NOMO-1 treated with dmso at 0.1 percent for 144 hours (cell line): Measurements from ENCODE around the gene KIF21B.
"Not testable (repeated sequence)": the region's sequence is repeated elsewhere in the genome, so short reads cannot be mapped to it uniquely, and the experiment has no call there.

Experiments used
- DNase-seq: peaks from one replicate; lab custom pipeline; 2025; ENCODE audit not compliant: unreplicated experiment; lab: John Stamatoyannopoulos, UW

KIF21B gene

DNA sequence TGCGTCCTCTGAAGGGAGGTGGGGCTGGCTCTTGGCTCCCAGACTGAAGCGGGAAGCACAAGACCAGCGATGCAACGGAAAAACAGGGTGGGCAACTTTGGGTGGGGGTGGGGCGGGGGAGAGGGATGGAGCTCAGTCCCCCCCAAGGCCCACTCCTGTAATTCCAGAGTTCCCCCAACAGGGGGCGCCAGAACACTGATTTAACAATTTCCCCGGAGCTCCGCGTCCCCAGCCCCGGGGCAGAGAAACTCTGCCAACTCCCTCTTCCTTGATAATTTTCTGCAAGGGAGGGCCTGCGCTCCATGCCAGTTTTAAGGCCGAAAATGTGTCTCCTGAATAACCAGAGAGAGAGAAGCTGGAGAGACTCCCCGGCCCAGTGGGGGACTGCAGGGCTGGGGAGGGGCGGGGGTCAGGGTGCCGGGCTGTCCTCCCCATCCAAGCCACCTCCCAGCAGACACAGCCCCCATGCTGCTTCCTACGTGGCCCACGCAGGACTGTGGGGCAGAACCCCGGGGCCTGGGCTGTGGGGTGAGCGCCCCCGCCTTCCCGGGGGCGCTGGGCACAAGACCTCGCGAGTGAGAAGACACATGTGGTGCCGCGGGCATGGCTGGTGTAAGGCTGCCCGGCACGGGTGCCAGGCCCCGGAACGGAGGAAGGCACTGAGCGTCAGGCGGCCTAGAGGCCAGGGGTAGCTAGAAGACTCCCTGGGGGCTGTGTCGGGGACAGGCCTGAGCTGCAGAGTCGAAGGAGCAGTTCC lies 51.4 kb downstream of the KIF21B start:
- DNase-seq, result peak; percentile 18

DNA sequence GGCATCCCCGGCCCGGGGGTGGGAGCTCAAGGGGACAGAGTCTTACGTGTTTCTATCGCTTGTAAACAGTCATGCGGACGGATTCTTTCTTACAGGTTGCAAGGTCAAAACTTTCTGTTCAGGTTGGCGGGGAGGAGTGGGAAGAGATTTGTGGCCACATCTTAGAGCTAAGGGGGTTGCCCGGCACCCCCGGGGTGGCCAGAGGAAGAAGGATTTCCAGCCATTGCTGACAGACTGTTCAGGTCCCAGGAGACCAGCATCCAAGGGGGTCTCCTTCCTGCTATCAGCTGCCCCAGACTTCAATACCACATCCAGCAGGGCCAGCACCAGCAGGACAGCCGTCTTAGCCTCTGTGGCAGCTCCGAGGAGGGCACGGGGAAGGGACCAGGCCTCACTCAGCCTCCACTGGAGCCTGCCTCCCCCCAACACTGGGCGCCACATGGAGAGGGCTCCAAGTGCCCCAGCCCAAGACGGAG lies 52.0 kb downstream of the KIF21B start:
- no peak for DNase-seq

DNA sequence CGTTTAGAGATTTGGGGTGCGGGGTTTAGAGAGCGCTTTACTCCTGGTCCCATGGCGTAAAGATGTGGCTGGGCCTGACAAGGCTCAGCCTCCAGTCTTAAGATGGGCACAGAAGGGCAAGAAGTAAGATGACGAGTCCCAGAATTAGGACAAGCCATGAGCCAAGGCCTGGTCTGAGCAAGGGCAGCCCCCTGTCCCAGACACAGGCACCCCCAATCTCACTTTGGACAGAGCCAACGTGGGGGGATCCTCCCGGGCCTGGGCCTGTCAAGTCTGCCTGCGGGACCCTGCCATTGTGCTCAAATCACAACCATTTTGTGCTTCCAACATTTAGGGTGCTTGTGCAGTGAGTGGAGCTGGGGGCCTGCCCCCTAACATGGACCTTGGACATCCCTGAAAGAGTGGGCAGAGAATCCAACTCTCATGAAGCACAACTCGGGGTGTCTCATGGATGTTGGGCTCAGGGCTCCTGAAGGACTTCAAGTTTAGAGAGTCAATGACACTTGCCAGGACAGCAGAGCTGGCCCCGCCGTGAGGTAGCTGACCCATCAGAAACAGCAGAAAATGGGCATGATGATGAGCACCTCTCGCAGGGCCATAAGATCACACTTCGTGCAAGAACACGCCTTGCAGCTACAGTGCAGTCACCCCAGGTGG lies 52.6 kb downstream of the KIF21B start:
- DNase-seq, result no peak

DNA sequence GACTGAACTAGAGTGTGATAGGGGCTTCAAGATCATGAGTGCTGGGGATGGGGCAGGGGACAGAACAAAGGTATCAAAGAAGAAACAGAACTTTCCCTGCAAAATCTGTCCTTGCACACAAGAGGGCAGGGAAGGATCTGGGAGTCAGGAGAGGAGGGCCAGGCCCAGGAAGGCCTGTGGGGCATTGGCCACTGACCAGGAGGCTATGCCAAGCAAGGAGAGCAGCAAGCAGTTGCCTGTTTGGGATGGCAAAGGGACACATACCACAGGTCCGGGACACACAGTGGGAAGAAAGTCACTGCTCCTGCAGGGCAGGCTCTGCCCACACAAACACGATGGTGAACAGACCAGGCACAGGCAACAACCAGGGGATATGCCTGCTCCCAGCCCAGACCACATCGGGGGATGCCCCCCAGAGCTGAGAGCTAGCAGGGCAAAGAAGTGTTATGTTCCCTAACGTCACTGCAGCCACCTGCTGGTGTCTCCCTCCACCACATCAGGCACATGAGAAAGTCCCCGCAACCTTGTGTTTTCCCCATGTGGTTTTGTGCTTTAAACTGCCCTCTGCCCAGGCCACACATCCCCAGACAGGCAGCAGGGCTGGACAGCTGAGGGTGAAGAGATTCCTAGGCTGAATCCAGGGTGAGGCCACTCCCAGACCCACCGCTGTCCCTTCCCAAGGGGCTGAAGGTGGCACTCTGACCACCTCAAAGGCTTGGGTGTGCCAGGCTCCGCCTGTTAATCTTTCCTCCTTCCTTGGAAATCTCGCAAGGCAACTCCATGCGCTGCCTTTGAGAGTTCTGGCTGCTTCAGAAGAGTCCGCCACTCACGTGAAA lies 53.6 kb downstream of the KIF21B start:
- DNase-seq, result peak; percentile 6

DNA sequence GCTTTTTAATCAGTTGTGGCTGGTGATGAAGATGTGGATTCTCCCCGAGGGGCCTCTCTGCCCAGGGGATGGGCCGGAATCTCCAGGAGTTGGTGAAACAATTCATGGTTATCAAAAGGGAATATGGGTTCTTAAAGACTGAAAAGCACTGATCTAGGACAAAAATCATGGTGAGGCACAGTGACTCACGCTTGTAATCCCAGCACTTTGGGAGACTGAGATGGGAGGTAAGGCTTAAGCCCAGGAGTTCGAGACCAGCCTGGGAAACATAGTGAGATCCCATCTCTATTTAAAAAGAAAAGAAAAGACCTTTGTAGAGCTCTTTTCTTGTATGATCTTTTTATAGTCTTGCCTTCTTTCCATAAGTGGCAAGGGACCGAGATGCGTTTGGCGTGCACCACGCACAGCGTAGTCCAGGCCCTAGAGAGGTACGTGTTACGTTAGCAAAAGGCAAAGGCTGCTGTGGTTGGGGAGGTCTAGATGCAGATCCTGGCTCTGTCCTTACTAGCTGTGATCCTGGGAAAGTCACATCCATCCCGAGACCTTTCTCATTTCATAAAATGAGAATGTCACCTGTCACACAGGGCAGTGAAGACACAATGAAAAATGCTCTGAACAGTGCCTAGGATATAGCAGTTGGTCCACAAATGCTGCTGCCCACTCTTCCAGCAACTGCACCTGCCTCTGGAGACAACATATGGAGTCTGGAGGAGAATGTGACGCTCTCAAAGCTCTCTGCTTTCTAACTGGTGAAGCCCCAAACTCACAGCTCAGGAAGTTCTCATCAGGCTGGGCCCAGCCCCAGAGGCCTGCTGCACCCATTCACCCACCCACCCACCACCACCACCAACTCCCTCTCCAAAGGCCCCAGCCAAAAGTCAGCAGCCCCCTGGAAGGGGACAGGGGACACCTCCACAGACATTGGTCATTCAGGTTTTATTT lies 54.8 kb downstream of the KIF21B start:
- no peak for DNase-seq

GRCh38 chr1:200967693-200968468 lies 55.6 kb downstream of the KIF21B start:
- DNase-seq, result no peak

- no peak for DNase-seq
These were observed 56.6 kb downstream of the KIF21B start for GRCh38 chr1:200966934-200967333.

DNA sequence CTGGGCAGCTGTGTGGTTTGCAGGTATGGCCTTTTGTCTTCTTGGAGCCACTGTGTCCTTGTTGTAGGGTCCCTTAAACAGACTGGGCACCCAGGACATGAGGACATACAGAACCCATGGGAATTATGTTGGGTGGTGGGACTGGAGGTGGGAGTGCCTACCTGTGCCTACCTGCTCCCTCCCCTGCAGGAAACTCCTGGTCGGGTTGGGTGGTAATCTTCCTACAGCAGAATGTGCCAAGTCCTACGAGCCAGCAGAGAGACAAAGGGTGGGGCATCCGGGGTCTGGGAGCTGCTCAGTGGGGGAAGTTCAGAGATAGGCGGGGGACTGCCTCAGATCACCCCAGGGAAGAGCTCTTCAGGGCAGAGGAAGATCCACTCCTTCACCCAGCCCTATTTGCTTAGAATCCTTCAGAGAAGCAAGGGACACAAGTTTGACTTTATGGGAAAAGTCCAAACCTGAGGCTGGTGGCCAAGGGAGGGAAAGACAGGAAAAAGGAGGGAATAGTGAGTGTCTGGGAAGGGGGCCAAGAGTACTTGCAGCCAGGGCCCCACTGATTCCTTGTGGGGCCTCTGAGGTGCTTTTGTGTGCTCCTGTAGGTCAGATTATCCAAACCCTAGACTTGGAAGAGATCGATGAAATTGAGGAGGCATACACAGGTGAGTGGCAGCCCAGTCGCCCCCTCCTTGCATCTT lies 58.3 kb downstream of the KIF21B start:
- DNase-seq, result no peak

GRCh38 chr1:200963888-200964287 lies 59.6 kb downstream of the KIF21B start:
- not testable (repeated sequence) for DNase-seq

- no peak for DNase-seq
These were observed 60.4 kb downstream of the KIF21B start for GRCh38 chr1:200963076-200963475.

- DNase-seq, result no peak
These were observed 60.9 kb downstream of the KIF21B start for GRCh38 chr1:200962631-200963030.

GRCh38 chr1:200962151-200962550 lies 61.4 kb downstream of the KIF21B start:
- not testable (repeated sequence) for DNase-seq

DNA sequence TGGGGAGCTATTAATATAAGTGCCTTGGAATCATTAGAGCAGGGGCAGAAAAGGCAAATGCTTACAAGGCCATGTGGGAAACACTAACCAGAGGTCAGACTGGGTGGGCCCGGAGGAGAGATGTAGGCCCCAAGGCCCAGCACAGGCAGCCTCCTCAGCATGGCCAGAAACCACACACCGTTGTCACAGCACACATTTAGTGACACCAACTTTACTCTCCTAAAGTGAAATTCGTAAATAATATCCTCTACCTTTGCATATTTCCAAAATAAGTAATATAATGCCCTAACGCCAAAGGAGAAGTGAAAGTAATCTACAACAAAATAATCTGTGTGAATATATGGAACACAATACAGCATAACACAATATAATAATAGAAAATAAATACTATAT lies 62.6 kb downstream of the KIF21B start:
- no peak for DNase-seq

DNA sequence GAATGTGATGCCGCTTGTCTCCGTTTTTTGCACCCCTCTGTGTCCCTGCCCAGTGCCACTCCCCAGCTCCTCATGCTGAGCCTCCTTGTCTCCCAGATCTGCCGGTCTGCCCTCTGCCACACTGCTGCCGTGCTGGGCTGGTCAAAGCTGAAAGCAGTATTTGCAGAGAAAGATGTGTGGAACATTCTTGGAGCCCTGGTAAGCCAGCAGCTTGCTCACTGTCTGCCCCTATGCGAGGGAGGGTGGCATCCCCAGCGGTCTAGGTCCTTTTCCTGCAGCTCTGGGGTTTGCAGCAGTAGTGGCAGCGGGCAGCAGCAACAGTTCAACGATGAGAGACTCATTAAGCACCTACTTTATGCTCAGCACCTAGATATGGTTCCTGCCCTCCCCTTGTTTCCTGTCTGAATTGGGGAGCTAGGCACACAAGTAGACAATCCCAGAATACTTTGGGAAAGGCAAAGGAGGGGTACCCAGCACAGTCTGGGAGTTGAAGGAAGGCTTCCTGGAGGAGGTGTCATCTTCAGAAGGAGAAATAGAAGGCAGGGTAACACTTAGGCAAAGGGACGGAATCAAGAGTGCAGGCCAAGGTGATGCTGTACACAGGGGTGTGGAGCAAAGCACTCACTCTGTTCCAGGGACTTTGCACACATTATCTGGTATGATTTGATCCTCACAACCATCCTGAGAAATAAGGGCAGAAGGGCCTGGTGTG lies 63.1 kb downstream of the KIF21B start:
- no peak for DNase-seq

DNA sequence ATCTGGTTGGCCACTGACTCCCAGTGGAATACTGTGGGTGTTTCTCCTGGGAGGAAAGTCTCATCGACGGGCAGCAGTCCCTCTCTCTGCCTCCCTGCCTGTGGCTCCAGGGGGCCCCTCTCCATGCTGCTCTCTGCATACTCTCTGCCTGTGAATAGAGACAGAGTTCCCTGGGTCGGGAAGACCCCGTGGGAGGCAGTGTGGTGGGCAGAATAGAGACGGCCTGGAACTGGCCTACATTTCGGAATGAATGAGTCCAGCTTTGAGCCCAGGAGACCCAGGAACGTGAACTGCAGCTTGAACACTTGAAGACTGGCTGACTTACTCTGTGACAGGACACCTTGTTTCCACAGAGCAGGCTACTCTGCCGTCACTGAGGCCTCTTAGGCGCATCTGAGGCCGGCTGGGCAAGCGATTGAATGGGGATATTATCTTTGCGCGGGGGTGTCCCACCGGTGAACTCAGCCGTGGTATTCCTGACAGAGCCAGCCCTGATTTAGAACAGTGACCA lies 64.0 kb downstream of the KIF21B start:
- DNase-seq, result no peak

DNA sequence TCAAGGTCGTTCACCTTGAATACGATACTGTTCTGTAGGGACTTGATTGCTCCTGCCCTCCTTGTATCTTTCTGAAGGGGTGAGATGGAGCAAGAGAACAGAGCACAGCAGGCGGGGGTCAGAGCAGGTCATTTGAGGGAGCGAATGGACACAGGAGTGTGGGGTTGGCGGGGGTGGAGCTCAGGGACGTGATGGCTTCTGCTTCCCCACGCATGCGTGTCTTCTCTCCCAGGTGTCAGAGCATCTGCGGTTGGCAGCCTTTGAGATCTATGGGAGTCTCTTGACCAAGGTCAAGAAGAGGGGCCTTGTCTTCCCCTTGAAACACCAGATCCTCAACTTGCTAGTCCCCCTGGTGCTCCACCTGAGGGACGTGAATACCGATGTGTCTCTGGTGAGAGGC lies 64.9 kb downstream of the KIF21B start:
- DNase-seq, result no peak

DNA sequence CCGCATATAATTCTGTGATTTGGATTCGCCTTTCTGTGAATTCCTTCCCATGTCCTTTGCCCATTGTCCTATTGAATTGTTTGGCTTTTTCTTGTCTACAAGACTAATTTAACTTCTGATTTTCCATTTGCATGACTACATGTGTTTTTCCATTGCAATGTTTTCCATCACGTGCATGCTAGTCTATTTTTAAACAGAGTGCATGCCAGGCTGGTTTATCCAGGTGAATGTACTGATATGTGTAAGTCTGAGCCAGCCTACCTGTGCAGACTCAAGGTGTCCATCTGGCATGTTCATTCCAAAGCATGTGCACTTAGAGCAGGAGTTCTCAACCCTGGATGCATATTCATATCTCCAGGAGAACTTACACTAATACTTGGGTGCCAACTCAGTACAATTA lies 69.1 kb downstream of the KIF21B start:
- DNase-seq, result no peak

- no peak for DNase-seq
These were observed 72.5 kb downstream of the KIF21B start for GRCh38 chr1:200951016-200951415.
